GM21360 (cell line): ENCODE measurements around the gene SSRP1.
"Not testable (repeated sequence)": the region's sequence is repeated elsewhere in the genome, so short reads cannot be mapped to it uniquely, and the experiment has no call there.

Experiments used
- ATAC-seq: cut with Tn5 transposase; IDR thresholded peaks from one replicate; pipeline ENCODE4 v1.9.1; 2021; ENCODE audit warnings: mild to moderate bottlenecking, moderate library complexity; ENCODE audit not compliant: unreplicated experiment

The SSRP1 gene, protein sequence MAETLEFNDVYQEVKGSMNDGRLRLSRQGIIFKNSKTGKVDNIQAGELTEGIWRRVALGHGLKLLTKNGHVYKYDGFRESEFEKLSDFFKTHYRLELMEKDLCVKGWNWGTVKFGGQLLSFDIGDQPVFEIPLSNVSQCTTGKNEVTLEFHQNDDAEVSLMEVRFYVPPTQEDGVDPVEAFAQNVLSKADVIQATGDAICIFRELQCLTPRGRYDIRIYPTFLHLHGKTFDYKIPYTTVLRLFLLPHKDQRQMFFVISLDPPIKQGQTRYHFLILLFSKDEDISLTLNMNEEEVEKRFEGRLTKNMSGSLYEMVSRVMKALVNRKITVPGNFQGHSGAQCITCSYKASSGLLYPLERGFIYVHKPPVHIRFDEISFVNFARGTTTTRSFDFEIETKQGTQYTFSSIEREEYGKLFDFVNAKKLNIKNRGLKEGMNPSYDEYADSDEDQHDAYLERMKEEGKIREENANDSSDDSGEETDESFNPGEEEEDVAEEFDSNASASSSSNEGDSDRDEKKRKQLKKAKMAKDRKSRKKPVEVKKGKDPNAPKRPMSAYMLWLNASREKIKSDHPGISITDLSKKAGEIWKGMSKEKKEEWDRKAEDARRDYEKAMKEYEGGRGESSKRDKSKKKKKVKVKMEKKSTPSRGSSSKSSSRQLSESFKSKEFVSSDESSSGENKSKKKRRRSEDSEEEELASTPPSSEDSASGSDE

DNA sequence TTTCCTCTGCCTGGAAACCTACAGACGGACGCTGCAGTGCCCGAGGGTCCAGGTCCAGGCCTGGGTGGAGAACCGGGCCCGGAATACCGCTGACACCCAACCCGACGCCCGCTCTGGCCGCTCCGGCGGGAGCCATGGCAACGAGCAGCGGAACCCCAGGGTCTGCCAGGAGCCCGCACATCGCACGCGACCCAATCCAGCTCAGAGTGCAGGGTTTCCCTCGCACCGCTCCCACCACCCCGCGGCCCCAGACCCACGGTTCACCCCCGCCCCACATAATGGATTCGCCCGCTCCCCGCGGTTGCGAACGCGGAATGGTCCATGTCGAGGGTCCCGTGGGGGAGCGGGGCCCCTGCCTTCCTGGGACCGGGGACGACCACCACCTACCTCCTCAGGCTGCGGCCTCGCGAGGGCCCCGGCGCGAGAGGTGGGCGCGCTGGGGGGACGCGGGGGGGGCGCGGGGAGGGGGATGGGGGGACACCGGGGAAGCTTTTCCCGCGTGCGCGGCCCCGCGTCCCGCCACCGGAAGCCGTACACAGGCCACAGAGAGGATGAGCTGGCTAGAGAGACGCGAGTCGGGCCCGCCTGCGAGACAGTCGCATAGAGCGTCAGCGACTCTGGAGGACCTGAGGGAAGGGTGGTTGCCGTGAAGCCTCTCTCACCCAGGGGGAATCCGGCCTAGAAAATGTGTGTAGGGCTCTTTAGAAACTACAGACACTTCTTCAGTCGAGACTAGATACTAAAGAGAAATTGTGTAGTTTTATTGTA, at the start of gene SSRP1:
TSS of gene SSRP1 (minus strand) at position 550 of the 768 bp plus-strand sequence. CDS start 771 bp downstream, outside the sequence.
- peak; percentile 99 for ATAC-seq

DNA sequence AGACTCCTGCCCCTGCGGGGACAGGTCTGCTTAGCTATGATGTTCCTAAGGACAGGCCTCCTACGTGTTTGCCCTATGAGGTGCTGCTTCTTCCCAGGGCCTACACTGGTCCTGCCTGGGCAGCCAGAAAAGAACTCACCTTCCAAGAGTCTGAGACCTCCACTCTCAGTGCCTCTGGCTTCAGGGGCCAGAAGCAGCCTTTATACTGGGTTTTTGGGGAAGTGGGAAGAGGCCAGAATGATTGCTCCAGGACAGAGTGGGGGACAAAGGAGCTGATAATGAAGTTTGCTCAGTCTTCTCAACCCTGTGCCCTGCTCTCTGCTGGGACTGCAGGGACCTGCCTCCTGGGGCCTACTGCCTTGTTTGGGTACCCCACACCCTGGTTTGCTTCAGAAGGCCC, 45.3 kb upstream of the SSRP1 start, which contains the start of gene PRG3:
TSS of gene PRG3 (minus strand) at position 176 of the 400 bp plus-strand sequence. CDS start 442 bp downstream, outside the sequence.
- ATAC-seq = no peak

DNA sequence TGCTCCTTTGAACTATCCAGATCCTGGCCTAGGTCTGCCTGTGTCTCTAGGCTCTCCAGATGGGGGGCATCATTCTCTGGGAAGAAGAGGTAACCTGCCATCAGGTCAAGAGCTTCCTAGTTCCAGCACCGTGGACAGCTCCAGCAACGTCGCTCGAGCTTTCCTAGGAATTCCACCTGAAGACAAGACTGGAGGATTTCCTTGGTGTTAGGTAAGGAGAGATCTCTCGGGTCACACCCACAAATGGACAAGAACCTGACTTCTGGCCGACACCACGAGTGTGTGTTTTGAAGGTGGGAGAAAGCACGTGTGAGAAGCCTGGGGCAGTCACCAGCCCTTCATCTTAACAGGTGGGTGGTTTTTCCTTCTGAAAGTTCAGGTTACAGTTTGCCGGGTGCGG, 44.0 kb upstream of the SSRP1 start:
- no peak for ATAC-seq

DNA sequence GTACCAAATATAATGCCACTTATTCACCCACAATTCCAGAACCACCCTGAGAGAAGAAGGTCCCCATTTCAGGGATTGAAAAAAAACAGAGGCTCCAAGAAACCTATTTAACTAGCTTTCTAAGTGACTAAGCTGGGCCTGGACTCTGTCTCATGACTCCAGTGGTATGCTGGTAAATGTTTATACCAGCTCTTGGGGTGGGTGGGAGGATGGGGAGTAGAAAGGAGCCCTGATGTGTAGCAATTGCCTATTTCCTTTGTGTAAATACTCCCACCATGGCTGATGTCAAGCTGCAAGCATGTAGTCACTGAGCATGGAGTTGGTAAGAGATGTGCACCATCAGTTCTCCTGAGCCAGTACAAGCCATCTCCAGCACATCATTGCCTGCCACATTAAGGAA, 42.5 kb upstream of the SSRP1 start:
- ATAC-seq = no peak

DNA sequence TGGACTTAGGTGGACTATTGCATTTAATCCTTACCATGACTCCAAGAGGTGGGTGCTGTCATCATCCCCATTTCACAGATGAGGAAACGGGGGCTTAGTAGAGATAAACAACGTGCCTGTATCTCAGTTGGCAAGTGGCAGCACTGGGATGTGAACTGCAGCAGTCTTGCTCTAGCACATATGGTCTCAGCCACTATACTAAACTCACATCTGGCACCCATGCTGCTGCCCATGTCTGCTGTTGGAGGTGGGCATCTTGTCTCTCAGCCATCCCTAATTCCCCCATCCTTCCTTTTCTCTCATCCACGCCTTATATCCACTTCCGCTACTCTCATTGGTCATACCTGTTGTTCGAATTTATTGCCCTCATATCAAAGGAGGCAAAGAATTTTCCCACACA, 41.4 kb upstream of the SSRP1 start:
- no peak for ATAC-seq

DNA sequence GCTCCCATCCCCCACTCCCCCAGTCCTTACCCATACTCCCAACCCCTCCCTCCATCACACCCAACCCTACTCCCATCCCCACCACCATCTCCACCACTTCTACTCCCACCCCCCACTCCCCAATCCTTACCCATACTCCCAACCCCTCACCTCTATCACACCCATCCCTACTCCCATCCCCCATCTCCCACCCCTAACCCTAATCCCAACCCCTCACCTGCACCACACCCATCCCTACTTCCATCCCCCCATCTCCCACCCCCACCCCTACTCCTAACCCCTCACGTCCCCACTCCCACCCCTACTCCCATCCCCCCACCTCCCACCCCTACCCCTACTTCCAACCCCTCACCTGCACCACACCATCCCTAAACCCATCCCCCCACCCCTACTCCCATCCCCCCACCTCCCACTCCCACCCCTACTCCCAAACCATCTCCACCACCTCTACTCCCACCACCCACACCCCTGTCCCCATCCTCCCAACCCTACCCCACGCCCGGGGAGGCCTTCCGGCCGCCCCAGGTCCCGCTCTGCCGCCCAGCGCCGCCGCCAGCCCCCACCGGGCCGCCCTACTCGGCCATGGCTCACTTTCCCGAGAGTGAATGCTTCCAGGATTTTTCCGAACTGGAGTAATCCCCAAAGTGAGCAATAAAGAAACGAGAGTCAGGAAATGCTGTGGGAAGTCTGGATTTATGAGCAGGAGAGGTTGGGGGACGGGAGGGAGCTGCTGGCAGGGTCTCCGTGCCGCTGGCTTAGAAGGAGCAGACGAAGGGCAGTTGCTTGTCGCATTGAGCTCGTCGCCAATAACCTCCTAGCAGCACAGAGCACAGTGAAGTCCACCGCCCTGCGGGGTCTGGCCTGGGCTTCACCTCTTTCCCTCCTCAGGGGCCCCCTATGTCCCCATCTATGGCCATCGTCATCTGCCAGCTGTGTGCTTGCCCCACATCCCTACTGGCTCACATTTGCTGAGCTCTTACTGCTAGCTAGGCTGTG, 40.7 kb upstream of the SSRP1 start:
- no peak for ATAC-seq

DNA sequence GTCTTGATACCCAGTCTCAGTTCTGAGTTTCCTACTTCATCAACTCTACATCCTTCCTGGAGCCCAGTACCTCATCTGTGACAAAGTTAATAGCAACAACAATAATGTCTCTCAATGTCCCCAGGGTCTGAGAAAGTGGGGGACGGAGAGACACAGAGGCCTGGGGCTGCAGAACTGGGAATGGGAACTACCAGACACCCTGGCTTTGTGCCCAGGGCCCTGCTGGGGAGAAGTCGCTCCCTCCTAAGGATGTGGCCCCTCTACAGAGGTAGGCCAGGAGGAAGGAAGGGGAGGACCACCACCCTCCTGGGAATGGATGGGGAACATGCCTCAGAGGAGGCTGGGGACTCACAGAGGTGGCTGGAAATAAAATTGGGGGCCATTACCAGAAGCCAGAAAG, 39.8 kb upstream of the SSRP1 start:
- no peak for ATAC-seq

DNA sequence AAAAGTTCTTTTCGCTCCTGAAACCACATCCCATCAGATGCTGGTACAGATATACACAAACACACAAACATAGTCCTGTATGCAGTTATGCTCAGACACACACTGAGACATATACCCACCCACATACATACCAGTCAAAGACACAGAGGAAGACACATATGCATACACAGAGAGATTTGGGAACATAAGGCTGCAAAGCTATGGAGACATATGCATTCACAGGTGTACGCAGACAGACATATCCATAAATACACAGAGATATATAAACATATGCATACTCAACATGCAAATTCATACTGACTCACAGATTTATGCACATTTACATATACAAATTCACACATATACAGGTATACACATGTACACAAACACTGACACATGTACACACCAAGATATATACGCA, 39.3 kb upstream of the SSRP1 start:
- no peak for ATAC-seq

DNA sequence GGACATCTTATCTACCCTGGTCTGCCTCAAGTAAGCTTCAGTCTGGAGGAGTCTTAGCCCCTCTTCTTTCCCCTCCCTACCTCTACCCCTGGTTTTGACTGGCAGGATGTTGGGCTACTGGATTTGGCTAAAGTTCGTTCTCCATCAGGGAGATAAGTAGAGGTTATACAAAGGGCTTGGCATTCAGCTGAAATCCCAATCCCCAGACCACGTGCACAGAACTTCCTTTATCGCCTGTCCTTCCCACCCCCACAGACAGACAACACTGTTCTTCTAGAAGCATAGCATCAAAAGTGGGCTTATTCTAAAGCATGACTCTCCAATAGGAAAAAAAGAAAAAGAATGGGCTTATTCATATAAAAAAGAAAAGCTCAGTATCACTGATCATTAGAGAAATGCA, 37.5 kb upstream of the SSRP1 start:
- no peak for ATAC-seq

DNA sequence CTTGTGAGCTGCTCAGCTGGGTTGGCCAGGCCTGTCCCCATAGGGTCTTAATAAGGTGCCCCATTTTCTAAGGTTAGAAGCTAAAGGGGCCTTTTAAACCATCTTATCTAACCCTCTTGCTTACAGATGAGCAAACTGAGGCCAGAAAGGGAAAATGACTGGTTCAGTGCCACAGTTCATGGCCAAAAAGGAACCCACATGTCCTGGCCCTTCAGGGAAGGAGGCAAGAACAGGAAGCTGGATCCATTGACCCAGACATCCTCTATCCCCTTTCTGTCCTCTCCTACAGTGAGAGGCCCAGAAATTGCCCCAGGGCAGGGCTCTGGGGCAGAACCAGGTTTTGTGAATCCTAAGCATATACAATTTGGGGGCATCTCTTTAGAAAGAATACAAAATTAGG, 35.2 kb upstream of the SSRP1 start:
- no peak for ATAC-seq

DNA sequence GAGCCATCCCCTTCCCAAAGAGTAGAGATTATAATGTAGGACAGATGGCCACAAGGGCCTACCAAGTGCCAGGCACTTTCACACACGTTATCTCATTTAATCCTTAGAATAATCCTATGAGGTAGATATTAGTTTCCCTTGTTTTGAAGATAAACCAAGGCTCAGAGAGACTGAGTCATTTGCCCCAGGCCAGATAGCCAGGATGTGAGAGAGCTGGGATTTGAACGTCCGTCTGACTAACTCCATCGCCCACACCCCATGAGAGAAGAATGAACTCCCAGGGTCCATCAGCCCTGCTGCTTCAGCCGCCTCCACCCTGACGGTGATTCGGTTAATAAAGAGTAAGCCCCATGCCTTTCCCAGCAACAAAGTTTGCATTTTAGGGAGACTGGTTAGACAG, 34.6 kb upstream of the SSRP1 start:
- no peak for ATAC-seq

DNA sequence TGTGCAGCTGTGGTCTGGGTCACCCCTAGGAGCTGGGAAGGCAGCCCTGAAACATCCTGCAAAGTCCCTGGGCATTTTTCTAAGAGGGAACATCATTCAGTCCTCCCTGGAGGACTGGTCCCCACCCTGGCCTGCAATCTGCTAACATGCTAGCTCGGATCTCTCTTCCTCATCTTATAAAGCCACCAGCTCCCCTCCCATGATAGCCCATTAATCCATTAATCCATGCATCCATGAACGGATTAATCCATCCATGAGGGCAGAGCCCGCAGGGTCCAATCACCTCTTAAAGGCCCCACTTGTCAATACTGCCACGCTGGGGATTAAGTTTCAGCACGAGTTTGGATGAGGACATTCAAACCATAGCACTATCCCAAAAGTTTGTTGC, 33.1 kb upstream of the SSRP1 start:
- no peak for ATAC-seq

DNA sequence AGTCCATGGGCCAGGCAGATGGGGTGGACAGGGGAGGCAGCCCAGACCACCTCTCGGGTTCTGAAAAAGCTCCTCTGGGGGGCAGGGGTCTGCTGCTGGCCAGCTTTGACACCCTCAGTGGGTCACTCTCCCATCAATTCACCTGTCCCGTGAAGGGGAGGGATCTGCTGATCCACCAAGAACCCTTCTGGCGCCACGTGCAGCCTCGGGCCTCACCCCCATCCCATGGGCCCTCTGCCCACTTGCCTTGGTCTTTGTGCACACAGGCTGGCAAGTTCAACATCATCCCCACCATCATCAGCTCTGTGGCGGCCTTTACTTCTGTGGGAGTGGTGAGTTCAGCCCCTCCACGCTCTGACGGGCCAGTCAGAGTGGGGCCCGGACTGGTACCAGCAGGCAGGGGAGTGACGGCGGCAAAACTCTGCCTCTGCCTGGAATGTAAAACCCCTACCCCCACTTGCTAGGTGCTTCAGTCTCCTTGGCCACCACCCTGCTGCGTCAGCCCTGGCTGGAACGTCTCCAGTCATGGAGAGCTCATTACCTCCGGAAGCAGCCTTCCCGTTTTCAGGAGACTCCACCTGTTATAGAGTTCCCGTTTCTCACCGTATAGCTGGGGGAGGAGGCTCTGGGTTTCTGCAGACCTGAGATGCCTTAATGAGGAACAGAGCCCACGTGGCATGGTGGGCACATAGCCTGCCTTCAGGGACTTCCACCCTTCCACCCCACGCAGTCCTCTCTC, 32.6 kb upstream of the SSRP1 start:
- ATAC-seq = no peak

DNA sequence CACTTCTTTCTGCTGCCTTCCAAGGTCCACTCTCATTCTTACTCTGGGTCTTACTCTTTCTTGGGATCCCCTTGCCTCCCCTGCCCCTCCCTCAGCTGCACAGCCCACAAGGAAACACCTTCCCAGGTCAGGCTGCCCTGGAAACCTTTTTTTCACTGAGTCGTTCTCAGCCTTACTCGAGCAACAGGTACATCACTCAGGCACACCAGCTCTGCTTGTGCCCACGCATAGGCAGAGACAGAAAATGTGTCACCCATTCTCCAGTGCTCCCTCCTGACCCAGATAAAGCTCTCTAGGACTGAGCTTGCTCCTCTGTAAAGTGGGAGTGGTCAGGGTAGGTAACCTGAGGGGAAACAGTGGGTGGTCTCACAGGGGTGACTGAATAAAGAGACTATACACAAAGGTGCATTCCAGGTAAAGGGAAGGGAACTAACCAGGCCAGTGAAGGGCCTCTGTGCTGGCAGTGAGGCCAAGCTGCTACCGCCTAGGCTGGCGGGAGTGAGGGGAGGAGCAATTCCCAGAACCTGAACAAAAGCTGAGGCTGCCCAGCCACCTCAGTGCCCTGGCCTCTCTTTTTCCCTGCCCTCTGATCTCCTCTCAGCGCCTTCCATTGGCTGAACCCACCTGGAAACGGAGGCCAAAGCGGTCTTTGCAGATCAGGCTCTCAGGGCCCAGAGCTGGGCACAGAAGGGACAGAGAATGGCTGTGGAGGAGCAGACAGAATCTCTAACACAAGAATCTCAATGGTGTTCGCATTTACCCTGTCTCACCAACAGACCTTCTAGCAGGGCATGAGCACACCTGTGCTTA, 29.4 kb upstream of the SSRP1 start:
- ATAC-seq = no peak

DNA sequence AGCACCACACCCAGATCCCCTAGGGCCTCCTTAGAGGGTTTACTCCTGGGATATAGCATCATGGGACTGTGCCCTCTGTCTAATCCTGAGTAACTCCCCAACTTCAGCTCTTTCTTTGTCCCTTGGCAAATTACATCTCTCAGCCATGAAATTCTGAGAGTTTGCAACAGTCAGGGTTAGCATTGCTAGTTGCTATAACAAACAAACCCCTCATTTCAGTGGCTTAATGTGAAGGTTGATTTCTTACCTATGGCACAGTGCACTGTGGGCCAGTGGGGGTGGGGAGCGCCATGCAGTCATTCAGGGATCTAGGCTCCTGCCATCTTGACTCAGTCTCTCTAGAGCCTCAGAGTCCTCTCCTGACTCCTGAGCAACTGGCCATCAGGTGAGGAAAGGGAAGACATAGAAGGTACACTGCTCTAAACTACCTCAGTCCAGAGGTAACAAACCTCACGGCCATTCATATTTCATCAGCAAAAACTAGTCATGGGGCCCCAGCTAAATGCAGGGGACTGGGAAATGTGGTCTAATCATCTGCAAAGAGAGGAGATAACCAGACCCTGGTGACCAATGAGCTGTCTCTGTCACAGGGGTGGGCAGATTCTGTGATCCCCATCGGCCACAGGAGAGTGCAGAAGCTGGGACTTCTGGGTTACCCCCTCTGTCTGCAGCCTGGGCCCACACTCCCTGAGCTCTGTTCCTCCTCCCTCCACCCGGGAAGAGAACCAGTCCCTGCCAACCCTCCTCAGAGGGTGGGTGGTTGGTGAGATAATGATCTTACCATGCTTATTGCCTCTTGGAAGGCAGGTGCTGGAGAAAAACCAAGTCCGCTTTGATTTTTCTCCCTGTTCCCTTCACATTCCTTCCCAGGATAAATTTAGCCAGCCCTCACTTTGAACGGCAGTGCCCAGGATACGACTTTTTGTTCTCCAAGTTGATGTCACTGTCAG, 27.7 kb upstream of the SSRP1 start:
- ATAC-seq = no peak

DNA sequence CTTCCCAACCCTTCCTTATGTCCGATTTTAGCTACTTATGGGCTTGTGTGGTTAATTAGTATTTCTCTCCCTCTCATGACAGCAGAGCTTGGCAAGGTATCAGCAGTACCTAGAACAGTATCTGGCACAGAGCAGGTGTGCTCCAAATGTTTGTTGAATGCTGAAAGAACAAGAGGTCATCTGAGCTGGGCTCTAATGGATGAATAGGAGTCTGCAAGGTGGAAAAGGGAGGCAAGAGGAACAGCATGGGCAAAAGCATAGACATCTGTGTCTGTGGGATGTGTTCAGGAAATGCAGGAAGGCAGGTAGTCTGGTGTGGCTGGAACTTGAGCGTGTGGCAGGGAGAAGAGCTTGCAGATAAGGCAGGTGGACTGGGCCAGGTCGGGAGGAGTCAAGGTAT, 26.2 kb upstream of the SSRP1 start:
- no peak for ATAC-seq

DNA sequence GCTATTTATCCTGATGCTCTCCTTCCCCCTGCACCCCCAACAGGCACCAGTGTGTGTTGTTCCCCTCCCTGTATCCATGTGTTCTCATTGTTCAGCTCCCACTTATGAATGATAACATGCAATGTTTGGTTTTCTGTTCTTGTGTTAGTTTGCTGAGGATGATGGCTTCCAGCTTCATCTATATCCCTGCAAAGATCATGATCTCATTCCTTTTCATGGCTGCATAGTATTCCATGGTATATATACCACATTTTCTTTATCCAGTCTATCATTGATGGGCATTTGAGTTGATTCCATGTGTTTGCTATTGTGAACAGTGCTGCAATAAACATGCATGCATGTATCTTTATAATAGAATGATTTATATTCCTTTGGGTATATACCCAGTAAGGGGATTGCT, 25.7 kb upstream of the SSRP1 start:
- ATAC-seq = not testable (repeated sequence)

DNA sequence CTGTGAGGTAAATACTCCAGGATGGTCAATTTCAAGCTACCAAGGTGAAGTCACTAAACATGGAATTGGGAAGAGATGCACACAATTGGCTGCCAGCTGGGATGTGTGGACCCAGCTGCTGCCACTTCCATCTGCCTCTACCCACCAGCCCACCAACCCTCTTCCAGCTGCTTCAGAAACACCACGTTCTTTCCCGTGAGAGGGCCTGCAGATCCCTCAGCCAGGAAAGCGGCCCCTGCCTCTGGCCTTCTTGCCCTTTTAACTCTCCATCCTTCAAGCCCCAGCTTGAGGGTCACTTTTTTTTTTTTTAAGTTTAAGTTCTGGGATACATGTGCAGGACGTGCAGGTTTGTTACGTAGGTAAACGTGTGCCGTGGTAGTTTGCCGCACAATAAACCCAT, 25.3 kb upstream of the SSRP1 start:
- no peak for ATAC-seq
